DMS114 treated with DMSO at 0.1 percent for 48 hours (cell line): ENCODE data around the gene DENND5B.
"Not testable (repeated sequence)": the region's sequence is repeated elsewhere in the genome, so short reads cannot be mapped to it uniquely, and the experiment has no call there.

Source experiments
- DNase-seq: peaks from one replicate; lab custom pipeline; 2025; ENCODE audit not compliant: unreplicated experiment; lab: John Stamatoyannopoulos, UW

Gene DENND5B

DNA sequence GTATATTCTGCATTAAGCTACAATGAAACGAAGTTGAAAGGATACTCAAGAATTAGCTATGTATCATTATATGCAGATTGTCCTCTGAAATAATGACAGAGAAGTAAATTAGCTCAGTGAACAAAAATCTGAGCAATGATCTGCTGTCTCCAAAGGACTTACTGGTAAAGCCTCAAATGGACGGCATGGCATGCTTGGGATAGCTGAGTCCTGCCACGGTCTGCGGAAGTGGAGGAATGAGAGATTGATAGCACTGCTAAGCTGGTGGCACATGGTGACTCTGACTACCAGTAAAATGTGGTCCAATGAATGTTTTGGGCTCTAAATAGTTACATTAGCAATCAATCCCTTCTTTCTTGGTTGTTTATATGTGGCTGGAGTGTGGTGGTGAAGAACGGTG is 3.7 kb upstream of the DENND5B start:
- DNase-seq = peak; percentile 74

DNA sequence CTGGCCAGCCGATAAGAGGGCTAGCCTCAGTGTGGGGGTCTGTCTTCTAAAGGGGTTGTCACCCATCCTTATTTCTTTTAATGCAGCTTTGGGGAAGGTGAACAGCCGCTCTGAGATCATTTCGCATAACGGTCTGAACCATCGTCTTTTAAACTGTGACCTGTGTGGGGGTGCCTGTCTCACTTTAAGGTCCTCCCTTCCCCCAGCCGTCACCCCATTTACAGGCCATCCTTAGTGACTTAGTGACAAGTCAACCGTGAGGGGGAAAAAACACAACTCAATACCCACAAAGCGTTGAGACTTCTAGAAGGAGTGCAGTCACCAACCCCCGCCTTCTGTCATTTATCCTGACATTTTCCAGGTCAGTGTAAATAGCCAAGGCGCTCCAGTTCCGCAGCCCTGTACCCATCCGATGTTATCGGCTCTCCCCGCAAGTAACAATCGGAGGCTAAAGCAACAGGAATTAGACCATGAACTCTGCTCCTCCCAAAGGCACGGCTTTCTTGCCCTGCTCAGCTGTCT is 505 bp upstream of the DENND5B start:
- DNase-seq = peak; percentile 68

DNA sequence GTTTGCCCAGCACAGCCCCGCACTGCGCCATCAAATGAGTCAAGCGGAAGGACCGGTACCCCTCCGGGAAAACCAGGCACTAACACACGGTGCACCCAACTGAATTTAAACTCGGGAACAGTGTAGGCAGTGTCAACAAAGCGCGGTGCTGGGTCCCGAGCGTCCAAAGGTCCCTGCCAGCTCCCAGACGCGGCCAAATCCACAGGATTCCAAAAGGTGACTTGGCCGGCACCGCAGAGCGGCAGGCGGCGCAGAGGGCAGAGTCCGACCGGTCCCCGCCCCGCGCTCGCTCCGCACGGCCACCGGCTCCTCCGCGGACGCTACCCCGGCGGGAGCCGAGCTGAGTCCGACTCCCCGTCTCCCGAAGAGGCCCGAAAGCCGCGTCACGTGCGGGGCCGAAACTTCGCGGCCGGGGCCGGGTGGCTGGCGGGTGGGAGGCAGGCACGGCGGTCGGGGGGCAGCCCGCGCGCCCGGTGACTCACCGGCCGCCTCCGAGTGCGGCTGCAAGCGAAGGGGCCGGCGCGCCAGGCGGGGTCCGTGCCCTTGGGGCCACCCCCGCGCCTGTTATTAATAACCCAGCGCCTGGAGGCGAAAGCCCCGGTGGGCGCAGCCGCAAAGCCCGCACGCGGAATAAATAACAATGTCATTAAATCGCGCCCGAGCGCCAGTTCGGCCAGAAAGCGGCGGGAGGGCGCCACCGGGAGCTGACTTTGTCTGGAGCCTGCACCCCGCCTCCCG is 863 bp downstream of the DENND5B start:
- peak; percentile 32 for DNase-seq

DNA sequence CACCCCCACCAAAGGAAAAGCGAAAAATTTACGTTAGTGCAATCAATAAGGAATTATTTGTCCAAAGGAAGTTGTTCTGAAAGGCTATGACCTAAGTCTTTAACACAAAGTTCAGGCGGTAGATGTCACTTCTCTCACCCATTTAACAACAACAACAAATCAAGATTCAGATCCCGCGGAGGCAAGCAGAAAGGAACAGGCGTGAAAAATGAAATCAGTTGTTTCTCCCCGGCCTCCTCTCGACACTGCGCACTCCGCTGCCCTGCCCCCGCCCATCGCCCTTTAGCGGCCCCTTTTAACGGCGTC is 1.4 kb downstream of the DENND5B start:
- DNase-seq = peak; percentile 38

DNA sequence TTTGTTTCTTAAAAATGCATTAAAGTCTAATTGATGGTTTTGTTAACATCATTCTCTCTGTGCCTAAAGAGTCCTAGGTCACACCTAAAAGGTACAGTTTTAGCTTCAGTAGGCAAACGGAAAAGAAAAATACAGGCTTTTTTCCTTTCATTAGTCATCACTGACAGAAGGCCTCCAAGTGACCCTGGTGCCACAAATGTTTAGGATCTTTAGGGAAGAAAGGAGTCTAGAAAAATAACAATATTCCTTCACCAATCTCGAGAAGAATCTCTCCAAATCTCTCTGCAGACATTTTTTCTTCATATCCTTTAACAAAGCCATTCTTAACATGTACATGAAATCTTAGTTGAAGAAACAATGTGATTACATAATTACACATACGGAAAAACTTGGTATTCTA is 2.0 kb downstream of the DENND5B start:
- no peak for DNase-seq

DNA sequence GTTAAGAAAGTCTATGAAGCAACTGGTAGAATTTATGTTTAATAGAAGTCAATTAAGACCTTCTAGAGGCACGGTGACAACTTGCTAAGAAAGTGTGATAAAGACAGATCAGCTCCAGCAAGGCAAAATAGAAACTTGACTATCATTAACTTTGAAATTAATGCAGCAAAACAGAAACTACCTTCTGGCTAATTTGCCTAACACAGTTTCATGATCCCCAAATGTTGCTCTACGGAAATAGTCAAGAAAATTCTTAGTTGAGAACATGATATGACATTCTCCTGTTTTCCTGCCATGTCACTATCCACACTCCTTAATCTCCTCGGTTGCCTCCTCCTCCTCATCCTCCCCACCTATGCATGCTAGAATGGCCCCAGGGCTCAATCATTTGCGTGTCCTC is 4.2 kb downstream of the DENND5B start:
- no peak for DNase-seq

DNA sequence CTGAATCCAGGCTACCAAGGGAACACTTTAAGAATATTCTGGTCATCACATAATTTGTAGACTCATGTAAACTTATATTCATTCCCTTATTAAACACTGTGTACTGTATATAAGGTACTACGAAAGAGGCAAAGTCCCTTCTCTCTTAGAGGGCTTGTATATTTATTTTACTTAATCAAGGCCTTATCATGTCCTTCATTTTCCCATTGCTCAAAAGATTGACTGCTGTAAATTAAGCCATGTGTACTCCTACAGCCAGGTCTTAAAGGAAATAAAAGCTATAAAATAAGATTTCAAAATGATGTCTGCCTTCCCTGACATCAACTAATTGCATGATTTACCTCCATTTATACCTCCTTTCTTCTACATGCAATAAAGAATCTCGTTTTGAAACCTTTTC is 5.0 kb downstream of the DENND5B start:
- no peak for DNase-seq

DNA sequence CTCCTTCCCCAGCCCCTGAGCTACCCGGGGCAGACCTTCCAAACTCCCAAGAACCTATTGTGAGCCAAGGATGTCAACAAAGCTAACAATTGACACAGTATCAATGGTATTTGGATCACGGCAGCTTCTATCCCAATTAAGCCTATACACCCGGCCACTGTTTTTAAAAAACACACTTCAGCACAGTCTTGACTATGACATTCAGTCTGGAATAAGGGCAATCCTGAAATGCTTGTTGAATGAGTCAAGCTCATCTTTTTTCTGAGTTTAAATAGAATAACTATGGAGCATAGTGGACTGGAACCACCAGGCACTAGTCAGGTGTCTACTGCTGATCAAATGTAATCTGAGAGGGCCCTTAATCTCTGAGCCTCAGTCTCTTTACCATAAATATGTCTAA is 5.7 kb downstream of the DENND5B start:
- DNase-seq = no peak

DNA sequence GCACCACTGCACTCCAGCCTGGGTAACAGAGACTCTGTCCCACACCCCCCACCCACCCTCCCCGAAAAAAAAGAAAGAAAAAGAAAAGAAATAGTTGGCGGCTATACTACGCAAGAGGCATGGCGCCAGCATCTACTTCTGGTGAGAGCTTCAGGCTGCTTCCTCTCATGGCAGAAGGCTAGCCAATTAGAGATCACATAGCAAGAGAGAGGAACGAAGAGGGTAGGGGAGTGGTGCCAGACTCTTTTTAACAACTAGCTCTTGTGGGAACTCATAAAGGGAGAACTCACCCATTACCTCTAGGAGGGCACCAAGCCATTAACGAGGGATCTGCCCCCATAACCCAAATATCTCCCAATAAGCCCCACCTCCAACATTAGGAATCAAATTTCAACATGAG is 6.2 kb downstream of the DENND5B start:
- no peak for DNase-seq

DNA sequence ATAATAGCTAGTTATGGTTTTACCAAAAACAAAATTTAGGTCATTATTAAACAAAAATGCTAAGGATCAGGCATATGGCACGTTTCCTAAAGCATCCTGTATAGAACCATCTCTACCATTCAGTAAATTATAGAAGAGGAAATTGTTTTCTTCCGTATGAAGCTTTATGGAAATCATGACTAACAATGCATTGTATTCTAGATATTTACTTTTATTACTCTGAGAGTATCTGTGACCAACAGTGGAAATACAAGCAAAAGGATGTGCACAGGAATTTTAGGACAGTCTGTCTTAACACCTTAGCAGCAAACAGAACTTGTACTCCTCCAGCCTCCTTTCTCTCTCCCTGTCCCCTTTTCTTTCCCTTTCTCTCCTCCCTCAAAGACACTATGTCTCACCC is 7.1 kb downstream of the DENND5B start:
- no peak for DNase-seq

DNA sequence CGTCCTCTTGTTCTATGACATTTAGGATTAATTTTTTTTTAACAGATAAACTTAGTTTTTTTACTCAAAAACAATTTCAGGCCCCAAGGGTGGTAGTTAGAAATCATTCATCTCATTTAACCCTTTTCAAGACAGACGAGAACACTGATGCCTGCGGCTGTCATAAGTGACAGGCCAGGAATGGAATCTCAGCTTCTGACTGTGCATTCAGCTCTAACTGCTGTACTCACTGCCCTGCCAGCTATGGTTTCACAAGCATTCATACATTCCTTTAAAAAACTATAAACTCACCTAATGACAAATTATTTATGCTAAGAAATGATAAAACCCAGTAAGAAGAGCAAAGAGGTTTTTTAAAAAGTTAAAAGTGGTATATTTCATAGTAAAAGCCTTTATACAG is 8.8 kb downstream of the DENND5B start:
- DNase-seq = no peak

DNA sequence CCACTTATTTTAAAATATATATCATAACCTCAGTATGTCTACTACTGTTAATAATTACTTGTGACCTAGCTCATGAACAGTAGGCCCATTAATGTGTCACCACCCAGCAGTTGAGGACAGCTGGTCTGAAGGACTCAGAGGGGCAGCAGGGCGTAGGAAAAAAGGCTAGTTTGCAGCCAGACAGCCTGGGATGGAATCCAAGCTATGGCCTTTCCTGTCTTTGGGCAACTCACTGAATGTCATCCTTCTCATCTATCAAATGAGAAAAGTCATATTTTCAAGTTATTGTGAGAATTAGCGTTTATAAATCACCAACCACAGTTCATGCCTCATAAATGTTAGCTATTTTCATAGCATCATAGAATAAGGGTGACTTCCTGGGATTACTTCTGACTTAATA is 12.3 kb downstream of the DENND5B start:
- DNase-seq = no peak

DNA sequence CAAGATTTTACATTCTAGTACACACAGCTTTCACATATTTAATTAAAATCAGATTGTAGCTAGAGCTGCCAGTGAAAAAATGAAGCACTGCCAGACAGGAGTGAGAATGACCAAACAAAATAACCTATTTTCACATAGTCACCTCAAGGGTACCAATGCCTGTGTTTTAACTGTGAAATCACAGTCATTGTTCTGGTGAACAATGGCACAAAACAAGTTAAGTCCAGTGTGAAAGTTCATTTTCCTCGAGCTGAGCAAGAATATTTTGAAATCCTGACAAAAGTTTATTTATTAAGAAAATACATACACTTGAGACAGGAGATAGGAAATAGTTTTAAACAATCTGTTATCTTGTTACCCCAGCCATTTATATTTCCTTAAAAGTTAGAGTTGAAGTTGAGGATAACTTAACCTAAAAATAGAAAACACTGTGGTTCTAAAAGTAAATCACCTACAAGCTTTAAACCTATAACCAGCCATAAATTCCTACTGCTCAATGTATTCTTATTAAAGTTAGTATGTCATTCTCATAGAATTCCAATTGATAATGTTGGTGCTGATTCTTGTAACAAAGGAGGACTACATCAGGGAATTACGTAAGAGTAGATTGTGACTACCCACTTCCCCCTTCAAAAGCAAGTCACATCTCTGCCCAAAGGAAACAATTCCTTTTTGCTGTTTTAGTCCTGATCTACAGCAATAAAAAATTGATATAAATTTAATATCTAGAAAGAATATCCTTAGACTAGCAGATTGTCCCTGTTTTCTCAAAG is 15.9 kb downstream of the DENND5B start:
- no peak for DNase-seq

DNA sequence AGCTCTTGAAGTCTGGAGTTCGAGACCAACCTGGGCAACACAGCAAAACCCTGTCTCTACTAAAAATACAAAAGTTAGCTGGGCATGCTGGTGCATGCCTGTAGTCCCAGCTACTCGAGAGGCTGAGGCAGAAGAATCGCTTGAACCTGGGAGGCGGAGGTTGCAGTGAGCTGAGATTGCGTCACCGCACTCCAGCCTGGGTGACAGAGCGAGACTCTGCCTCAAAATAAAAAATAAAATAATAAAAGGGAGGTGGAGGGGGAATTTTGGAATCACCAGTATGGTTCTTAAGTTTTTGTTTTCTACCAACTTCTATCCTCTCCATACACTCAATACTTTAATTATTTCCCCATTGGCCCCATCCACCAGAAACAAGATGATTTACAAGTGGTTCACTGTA is 16.6 kb downstream of the DENND5B start:
- not testable (repeated sequence) for DNase-seq

DNA sequence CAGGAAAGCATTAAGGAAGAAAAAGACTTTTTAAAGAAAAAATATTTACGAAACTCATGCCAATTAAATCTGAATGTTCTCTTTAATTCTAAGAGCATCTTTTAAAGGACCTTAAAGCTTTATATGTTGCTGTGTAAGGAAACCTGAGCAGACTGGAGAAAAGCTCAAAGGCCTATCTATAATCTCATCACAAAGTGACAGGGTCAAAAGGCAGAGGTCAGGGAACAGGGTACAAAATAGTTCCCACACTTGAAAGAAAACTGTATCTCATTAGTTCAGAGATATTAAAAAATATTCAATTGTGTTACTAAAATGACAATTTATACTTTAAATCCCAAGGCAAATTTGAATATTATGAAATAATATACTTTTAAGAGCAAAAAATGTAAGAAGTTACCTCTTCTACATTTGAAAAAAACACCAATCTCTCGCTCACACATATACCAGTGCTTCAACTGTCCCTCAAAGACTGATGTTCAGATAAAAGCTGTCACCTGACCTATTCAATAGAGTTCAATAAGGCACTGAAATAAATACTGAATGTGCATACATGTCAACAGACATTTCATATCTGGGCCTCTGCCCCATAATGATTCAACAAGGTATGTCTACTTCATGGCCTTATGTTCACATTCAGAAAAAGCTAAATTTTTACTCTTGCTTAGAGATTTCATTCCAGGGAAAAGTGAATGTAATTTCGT is 17.9 kb downstream of the DENND5B start:
- no peak for DNase-seq

DNA sequence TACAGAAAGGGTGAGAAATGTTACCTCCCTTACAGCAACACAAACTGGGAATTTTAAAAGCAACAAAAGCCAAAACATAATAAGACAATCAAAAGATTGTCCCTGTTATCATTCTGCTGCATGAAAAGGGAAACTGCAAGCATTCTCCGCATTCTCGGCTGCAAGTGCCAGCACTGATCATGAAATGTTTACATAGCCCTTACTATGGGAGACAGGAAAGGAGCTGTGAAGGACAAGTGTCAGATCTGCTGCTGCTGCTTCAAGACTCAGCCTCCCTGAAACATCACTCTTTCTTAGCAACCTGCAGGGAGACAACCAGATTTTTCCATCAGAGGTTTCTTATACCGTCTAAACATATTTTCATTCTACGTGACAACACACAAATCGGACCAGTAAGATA is 20.1 kb downstream of the DENND5B start:
- no peak for DNase-seq

DNA sequence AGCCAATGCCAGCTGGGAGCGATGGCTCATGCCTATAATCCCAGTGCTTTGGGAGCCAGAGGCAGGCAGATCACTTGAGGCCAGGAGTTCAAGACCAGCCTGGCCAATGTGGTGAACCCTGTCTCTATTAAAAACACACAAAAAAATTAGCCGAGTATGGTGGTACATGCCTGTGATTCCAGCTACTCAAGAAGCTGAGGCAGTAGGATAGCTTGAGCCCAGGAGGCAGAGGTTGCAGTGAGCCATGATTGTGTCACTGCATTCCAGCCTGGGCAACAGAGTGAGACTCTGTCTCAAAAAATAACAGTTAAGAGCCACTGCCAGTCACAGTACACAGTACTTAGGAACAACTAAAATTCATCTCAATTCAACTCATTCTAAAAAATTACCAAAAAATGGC is 21.4 kb downstream of the DENND5B start:
- not testable (repeated sequence) for DNase-seq

DNA sequence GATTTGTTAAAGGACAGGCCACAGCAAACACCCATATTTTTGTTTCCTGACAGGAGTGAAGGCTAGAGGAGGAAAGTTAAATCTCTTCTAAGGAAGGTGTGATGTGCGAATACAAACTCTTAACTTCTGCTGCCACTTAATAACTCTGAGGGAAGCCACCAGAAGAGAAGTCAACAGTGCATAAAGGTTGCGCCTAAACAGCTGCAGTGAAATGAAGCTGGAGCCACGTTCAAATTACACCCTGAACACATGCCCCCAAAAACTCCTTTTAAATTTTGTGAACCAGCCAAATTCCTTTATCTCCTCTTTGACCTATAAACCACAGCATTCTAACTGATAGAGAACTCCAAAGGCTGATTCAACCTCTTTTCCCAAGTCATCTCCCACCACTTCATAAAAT is 22.4 kb downstream of the DENND5B start:
- DNase-seq = no peak

DNA sequence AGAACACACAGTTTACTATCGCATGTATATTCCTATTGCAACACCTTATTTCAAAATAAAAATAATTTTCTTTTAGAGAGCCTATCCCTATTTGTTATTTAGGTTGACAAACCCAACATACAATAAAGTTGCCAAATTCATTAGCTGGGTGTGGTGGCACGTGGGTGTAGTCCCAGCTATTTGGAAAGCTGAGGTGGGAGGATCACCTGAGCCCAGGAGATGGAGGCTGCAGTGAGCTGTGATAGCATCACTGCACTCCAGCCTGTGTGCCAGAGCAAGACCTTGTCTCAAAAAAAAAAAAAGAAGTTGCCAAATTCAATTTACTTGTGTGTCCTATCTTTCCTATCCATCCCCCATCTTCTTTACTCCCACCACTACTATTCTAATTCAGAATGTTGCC is 23.9 kb downstream of the DENND5B start:
- no peak for DNase-seq

DNA sequence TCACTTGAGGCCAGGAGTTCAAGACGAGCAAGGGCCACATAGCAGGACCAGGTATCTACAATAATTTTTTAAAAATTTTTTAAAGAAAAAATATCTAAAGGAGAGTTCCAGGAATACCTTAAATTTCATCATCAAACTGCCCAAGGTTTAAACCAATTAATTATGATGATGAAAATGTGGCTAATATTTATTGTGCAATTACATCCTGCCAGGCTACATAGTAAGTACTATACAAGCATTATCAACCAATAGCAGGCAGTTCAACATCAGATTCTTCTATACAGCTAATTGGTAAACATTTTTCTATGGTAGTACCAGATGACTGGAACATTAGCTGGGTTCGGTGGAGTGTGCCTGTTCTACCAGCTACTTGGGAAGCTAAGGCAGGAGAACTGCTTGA is 24.4 kb downstream of the DENND5B start:
- DNase-seq = no peak

DNA sequence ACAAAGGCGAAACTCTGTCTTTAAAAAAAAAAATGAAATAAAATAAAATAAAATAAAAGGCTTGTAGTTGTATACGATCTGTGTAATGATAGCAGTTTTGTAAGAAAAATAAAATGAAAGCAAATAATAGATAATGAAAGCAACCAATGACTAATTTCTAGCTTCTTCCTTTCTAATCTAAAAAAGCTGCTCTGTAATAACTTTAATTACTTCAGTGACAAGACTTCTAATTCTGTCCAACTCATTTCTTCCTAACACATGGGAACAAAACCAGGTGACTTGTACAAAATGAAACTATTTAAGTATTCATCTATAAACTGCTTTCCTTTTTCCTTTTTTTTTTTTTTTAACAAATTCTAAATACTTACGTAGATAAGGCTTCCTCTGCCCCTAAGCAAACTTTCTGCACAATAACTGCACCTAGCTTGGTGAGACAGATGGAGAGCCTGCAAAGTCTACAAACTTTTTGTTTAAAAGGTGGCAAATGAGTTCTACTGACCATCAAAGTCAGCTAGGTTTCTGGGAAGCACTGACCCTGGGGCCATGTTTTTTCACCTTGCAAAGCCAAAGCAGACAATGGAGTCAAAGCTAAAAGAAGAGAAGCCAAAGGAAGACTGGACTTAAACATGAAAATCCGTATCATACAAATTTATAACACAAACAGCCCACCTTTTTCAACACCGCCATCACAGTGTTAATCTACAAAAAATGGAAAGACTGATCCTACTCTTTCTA is 28.2 kb downstream of the DENND5B start:
- DNase-seq = no peak
